Peyer's patch (tissue), 4 donors: ENCODE data around the gene KCNQ1.

Experiments
- CTCF ChIP-seq, 6 experiments: fragments of 450-650 bp in 4 of 6; fragments of 200-600 bp in 2 of 6; sonication (generic) in 1 of 6; IDR thresholded peaks; one replicate each; pipeline ENCODE4 v1.5.1; 2017 to 2019; ENCODE audit warnings: antibody characterized with exemption in 6 of 6, mild to moderate bottlenecking in 3 of 6, moderate library complexity in 1 of 6
- POLR2A ChIP-seq, 2 donors: fragments of 450-650 bp; IDR thresholded peaks; one replicate each; pipeline ENCODE4 v1.5.1; 2017; ENCODE audit warnings: antibody characterized with exemption in 2 of 2, mild to moderate bottlenecking in 2 of 2, moderate library complexity in 2 of 2

GRCh38 chr11:2519862-2520735 lies 75.3 kb downstream of the KCNQ1 start:
- TF ChIP-seq CTCF (IDR thresholded peaks at IDR 0.05) (no peak), POLR2A (IDR thresholded peaks at IDR 0.05) (no peak)
